Measurements from ENCODE around the gene COPG1.
"Not testable (repeated sequence)": the region's sequence is repeated elsewhere in the genome, so short reads cannot be mapped to it uniquely, and the experiment has no call there.

The COPG1 gene

DNA sequence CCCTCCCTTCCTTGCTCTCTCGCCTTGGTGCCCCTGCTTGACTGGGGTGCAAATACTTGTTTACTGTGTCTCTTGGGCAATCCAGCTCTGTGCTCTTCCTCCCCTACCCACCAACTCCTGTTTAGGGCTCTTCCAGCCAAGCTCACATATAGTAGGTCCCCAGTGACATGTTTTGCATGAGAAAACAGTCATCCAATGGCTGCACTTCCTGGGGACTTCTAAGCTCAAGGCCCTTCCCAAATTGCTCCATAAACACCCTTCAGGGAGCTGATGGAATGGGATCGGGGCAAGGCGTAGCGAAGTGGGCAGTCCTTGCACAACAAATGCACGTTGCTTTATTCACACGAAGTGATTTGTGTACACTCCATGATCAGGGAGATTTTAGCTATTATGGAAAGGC is 9.4 kb upstream of the COPG1 start:
- DNase-seq (ENCODE audit: low read depth in 2 of 2) = no peak

DNA sequence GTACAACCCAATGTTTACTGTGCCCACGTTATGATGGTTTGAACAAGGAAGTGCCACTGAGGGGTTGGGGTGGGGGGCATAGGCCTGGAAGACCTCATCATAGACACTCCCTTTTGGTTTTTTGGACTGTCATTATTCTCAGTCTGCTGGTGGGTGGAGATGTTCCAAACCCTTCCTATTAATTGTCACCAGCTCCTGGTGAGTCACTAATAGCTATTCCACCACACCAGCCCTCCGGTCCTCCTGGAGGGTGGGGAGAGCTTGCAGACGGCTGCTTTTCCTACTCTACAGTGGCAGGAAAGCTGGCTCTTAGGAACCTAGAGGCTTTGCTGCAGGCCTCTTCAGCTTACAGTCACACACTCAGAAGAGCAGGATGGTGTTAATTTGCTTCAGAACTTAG is 9.0 kb upstream of the COPG1 start:
- no peak for DNase-seq (ENCODE audit: low read depth in 2 of 2)

DNA sequence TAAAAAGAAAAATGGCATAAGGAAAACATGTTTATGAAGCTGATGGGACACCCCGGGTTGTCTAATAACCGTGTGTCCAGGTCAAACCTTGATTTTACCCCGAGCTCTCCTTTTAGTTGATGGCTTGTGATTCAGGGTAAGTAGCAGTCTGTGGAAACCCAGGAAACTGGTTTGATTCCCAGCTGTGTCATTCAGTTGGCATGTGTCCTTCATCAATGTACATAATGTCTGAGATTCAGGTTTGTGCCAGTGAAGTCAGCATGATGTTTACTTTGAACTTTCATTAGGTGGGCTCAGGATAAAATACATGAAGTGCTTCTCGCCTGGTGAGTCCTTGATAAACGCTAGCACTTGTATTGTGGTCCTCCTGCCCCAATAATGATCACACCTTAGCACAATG is 4.3 kb upstream of the COPG1 start:
- no peak for DNase-seq (ENCODE audit: low read depth in 2 of 2)

DNA sequence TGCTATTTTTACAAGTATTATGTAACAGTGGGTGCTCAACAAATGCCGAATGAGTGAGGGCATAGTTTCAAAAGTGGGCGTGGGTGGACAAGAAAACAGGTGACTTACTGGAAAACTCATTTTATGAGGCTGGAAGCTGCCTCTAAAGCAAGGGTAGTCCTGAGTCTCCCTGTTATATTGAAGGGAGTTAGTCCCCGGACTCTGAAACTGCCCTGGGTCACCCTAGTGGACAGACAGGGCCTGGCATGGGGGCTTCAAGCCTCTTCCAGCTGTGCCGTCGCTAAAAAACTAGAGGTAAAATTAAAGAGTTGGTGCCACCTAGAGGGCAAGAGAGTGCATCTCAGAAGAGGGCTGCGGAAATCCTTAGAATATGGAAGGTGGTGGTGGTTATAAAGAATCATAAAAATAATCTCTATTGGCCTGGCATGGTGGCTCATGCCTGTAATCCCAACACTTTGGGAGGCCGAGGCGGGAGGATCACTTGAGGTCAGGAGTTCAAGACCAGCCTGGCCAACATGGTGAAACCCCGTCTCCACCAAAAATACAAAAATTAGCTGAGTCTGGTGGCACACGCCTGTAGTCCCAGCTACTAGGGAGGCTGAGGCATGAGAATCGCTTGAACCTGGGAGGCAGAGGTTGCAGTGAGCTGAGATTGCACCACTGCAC is 3.6 kb upstream of the COPG1 start:
- DNase-seq (ENCODE audit: low read depth in 2 of 2) = peak; percentile 51 to 56

DNA sequence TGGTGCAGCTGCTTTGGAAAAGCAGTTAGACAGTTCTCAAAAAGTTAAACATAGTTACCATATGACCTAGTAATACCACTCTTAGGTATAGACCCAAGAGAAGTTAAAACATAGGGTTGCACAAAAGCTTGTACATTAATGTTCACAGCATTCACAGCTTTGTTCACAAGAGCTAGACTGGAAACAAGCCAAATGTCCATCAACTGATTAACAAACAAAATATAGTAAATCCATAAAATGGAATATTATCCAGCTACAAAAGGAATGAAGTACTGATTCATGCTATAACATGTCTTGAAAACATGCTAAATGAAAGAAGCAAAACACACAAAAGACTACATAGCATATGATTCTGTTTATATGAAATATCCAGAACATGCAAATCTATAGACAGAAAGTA is 2.8 kb upstream of the COPG1 start:
- no peak for DNase-seq (ENCODE audit: low read depth in 2 of 2)

DNA sequence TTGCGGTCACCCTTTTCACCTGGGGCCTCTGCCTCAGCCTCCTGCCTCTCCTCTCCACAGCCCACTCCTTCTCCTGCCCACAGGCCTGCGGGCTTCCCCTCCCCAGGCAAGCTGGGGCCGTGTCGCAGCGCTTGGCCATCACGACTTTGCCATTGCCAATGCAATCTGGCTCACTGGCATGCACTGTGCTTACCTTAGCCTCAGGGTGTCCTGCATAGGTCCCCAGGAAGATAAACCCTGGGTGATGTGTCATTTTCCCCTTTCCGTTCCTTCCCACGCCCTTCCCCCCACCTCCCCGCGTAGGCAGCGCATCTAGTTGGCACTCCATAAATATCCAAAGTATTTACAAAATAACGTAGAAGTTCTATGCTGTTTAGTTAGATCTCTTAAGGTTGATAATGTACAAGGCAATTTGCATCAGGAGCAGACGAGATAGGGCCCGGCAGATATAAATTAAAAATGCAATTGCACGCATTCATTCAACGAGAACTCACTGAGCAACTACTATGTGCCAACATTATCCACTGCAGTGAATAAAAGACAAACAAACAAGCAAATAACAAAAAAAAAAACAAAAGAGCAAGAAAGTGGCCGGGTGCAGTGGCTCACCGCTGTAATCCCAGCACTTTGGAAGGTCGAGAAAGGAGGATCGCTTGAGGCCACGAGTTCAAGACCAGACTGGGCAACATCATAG is 973 bp upstream of the COPG1 start:
- no peak for DNase-seq (ENCODE audit: low read depth in 2 of 2)

DNA sequence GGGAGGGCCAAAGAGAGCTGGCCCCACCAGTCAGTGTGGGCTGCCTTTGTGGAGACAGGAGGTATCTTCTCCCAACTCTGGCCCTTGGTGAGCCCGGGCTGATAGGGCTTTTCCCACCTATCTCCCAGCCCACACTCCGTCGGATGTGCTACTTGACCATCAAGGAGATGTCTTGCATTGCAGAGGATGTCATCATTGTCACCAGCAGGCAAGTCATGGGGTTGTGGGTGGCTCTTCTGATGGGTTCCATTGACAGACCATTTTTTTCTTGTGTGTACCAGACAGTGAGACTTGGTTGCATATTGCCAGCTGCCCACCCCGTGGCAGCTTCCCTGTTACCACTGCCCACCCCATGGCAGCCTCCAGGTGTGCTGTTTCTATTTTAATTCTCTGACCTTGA is 3.3 kb downstream of the COPG1 start:
- DNase-seq (ENCODE audit: low read depth in 2 of 2) = no peak

DNA sequence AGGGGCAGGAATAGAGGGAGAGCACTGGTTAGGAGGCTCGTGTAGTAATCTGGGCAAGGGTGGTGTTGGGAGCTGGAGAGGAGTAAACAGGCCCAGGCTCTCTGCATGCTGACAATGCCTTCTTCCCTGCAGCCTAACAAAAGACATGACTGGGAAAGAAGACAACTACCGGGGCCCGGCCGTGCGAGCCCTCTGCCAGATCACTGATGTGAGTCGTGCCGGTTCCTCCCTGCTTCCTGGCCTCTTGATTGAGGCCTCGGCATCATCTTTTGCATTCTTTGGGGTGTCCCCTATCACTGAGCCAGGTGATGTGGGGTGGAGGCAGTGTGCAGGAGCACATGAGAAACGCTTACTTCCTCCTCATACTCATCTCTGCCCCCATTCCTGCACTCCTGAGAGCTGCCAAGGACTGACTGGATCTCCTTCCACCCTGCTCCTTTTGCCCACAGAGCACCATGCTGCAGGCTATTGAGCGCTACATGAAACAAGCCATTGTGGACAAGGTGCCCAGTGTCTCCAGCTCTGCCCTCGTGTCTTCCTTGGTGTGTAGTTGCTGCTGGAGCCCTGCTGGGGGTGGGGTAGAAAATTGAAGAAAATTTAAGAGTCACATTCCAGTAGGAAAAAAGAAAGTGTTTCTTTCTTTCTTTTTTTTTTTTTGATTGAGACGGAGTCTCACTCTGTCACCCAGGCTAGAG is 5.3 kb downstream of the COPG1 start:
- DNase-seq (ENCODE audit: low read depth in 2 of 2) = no peak

DNA sequence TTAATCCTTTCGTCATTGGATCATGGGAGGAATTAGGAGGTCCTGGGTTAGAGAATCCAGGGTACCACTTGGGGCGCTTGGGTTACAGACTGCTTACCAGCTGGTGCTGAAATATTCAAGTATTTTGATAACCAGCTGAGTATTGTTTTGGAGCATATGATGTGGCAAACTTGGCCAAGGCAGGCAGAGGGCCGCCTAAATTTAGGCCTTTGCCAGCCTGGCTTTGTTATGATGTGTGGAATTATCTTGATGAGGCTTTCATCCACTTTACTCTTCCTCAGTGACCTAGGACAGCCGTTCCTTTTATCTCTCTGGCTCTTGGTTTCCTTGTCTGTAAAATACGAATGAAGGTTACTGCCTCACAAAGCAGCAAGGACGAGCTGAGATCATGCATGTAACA is 6.9 kb downstream of the COPG1 start:
- no peak for DNase-seq (ENCODE audit: low read depth in 2 of 2)

DNA sequence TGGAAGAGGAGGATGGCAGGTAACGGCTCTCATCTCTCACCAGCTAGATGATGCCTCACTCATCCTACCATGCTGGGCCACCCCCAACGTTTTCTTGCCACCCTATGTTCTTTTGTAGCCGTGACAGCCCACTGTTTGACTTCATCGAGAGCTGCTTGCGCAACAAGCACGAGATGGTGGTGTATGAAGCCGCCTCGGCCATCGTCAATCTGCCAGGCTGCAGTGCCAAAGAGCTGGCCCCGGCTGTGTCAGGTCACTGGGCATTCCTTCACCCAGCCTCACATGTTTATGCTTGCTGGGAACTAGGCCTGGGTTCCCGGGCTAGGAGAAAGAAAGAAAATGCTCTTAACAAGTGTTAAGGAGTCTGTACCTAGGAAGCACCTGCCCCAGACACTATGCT is 8.2 kb downstream of the COPG1 start:
- no peak for DNase-seq (ENCODE audit: low read depth in 2 of 2)

DNA sequence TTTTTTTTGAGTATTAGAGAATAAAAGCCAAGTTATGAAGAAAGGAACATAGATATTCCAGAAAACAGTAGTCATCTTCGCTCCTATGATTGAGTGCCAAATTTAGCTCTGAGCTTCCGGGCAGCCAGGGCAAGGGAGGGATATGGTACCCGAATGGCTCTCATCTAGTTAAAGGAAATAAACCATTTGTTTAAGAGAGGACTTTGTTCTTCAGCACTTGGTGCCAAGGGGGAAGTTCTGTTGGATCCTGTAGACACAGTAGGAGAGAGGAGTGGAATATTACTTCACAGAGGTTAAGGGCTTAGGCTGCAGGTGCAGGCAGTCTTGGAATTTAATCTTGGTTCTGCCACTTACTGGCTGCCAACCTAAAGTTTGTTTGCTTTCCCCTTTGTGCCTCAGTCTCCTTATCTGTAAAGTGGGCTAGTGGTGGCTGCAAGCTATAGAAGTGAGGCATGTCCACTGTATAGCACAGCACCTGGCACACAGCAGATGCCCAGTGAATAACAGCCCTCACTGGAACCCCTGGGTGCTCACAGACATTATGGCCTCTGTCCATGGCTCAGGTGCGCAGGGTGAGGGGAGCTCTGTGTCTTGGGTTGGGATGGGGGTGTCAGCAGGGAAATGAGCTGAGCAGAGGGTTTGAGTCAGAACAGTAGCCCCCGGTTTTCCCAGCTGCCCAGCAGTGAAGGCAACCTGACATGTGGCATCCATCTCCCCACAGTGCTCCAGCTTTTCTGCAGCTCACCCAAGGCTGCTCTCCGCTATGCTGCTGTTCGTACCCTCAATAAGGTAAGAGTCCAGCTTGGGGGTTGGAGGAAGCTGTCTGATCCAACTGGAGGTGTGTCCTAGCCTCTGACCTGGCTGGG is 10.4 kb downstream of the COPG1 start:
- DNase-seq (ENCODE audit: low read depth in 2 of 2) = no peak

DNA sequence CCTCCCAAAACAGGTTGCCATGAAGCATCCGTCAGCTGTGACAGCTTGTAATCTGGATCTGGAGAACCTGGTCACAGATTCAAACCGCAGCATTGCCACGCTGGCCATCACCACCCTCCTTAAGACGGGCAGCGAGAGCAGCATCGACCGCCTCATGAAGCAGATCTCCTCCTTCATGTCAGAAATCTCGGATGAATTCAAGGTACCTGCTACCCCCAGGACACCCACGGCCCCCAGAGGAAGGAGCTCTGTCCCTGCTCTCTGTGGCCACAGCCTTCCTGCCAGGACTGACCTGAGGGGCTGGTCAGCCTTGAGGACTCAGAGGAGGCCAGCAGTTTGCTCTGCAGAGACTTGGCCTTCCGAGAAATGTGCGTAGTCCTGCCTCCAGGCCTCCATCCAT is 11.2 kb downstream of the COPG1 start:
- no peak for DNase-seq (ENCODE audit: low read depth in 2 of 2)

DNA sequence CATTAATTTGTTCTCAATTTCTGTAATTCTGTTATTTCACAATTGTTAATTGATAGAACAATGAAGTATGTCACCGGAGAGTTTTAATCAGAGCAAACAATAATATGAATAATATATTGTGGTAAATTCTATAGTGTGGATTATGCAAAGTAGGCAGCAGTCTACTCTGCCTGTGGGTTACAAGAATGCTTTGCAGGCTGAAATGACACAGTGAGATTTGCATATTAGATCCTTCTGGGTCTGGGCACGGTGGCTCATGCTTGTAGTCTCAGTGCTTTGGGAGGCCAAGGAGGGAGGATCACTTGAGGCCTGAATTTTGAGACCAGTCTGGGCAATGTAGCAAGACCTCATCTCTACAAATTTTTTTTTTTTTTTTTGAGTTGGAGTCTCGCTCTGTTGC is 12.5 kb downstream of the COPG1 start:
- DNase-seq (ENCODE audit: low read depth in 2 of 2) = no peak

DNA sequence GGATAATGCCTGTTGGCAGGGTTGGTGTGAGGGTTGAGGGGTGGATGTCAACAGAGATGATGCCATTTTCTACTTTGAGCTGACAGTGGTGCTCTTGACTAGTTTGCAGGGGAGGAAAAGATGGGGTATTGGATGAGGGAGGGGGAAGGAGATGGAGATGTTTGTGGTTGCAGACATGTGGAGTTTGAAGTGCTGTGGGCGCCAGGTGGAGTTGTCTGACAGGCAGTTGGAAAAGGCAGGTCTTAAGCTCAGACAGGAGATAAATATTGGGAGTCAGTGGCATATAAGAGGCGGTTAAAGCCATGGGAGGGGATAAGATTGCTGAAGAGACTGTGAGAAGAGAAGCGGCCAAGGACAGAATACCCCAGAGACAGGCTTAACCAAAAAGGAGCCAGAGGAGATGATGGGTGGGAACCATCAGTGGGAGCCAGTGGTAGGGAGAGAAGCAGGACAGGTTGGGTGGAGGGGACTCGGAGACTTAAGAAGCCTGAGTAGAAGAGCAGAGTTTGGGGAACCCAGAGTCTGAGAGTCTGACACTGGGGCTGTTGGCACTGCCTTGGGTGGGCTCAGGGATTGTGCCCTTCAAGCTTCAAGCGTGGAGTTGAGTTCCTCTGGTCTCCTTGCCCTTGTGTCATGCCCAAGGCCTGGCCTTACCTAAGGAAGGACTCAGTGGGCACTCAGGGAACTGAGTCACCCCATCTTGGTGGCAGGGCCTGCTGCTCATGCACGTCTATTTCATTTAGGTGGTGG is 13.9 kb downstream of the COPG1 start:
- DNase-seq (ENCODE audit: low read depth in 2 of 2) = no peak

DNA sequence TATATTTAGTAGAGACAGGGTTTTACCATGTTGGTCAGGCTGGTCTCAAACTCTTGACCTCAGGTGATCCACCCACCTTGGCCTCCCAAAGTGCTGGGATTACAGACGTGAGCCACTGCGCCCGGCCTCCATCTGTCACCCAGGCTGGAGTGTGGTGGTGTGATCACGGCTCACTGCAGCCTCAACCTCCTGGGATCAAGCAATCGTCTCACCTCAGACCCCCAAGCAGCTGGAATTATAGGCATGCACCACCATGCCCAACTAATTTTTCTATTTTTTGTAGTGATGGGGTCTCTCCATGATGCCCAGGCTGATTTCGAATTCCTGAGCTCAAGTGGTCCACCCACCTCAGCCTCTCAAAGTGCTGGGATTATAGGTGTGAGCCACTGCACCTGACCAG is 15.6 kb downstream of the COPG1 start:
- not testable (repeated sequence) for DNase-seq (ENCODE audit: low read depth in 2 of 2)

DNA sequence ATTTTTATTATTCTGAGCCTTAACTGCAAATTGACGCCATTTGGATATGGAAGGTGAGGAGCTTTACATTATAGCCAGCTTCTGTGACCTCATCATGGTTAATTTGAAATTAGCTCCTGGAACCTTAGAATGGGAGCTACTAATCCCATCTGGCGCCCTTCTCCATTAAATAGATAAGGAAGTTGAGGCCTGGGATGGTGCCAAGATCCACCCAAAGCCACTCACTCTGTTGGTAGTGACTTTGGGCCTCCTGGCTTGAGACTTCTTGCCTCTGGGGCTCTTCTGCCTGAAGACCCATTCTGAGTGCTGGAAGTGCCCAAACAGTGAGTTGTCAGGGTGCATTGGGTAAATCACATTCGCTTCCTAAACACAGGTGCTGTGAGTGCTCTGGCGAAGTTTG is 17.2 kb downstream of the COPG1 start:
- no peak for DNase-seq (ENCODE audit: low read depth in 2 of 2)

DNA sequence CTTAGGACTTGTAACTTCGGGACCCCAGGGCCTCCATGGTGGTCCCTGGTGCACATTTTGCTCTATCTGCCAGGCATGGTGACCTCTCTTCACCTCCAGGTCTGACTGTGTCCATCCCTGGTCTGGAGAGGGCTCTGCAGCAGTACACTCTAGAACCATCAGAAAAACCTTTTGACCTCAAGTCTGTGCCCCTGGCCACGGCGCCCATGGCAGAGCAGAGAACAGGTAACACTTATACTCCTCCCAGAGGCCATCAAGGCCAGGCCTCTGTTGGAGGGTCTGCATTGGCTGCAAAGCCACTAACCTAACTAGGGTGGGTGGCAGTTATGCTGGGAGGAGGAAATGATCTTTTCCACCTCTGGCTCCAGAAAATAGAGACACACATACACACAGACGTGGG is 19.0 kb downstream of the COPG1 start:
- no peak for DNase-seq (ENCODE audit: low read depth in 2 of 2)

DNA sequence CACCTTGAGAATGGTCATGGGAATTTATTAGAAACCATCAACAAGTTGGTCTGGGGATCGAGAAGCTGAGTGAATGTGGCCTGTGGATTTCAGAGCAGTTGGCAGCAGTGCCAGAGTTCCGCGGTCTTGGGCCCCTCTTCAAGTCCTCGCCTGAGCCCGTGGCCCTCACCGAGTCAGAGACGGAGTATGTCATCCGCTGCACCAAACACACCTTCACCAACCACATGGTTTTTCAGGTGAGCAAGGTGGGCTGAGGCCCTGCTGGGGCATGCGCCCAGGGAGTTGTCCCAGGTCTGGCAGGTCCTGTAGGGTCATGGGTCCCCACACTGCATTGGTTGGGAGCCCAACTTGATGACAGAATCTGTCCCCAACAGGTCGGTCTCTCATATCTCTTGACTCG is 22.3 kb downstream of the COPG1 start:
- no peak for DNase-seq (ENCODE audit: low read depth in 2 of 2)

DNA sequence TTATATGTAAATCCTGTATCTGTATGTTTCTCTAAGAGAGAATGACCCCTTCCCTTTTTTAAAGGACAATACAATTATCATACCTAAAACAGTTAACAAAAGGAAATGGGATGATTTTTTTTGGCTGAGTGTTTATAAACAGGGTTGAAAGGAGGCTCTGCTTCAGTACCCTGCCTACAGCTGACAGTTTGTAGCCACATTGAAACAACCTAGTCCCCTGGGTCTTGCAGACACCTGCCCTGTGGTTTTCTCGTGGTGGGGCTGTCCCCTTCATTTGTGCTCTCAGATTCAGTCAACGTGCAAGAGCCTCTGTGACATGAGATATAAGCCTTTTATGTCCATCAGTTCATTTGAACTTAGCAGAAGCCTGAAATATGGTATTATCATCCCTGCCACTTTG is 27.0 kb downstream of the COPG1 start:
- no peak for DNase-seq (ENCODE audit: low read depth in 2 of 2)

DNA sequence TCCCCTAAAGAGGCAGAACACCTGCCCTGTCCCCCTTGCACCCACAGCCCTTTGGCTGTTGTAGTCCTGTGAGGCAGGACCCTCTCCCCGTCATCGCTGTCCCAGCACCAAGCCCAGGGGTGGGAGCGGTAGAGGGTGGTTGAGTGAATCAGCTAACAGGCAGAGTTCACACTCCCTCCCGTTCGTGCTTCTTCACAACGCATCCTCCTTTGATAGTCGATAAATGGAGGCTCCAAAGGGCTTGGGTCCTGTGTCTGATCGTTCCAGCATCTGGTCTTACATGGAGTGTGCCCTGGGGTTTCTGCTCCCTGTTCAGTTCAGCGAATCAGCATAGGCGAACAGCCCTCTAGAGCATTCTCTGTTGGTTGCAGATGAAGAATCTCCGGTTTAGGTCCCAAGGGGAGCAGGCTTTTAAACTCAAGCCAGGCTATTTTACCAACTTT is 28.4 kb downstream of the COPG1 start:
- no peak for DNase-seq (ENCODE audit: low read depth in 2 of 2)

DNA sequence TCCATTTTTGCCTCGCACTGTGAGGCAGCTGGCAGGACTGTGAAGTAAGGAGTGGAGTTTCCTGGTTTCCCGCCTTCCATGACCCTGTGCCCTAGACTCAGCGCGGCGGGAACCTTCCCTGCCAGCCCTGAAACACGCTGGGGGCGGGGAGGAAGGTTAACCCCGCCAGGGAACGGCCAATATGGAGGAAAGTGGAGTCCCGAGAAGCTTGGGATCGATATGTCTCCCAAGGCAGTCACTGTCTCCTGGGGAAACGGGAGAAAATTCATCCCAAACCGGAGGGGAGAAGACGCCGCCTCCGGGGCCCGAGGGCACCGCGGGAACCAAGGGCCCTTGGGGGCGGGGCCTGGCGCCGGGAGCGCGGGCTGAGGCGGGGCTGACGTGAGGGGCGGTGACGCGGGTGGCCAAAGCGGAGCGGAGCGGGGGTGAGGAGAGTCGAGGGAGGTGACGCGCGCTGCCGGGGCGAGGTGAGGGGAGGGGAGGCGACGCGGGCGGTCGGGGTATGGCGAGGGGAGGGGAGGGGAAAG is 29.1 kb downstream of the COPG1 start, which contains the start of gene HMCES:
Gene HMCES, plus strand, starts transcription at position 432 of the 527 bp plus-strand sequence. CDS start 863 bp downstream, outside the sequence.
- DNase-seq (ENCODE audit: low read depth in 2 of 2) = peak; percentile 85 to 86

Data from stimulated activated CD8-positive, alpha-beta memory T cell treated with anti-CD3 and anti-CD28 coated beads, Interleukin-15, amount 100 ng/mL, for 48 hours (primary cell).